Endothelial cell of umbilical vein (primary cell): ENCODE data around the gene MCF2. TPM values are rescaled to one million over a fixed set of nuclear protein-coding genes. Genes with fewer than 3 reads are reported as not detected.

Source experiments
- BruUV-seq: library from RNA; stranded (reverse); fragments of 400-500 nt; replicated peaks from 2 replicates; lab custom pipeline; 2021; lab: Mats Ljungman, UMichigan
- CTCF ChIA-PET: fragments of 300-600, 350-600 bp; sonication (Branson Sonifier 250); formaldehyde crosslinking; loops from one replicate; lab custom pipeline; 2021; ENCODE audit warnings: antibody characterized with exemption, inconsistent platforms; lab: Charles Lee
- POLR2A ChIA-PET: fragments of 300-600, 350-600 bp; sonication (Branson Sonifier 250); formaldehyde crosslinking; loops from one replicate; lab custom pipeline; 2021; ENCODE audit warnings: antibody characterized with exemption, inconsistent platforms; lab: Charles Lee
- DNase-seq: peaks from one replicate; pipeline ENCODE4 v3.0.0-alpha.2; 2011; ENCODE audit warnings: low read depth, low spot score
- FAIRE-seq: peaks from 2 replicates; lab custom pipeline; 2011; peaks lifted over from hg19 to GRCh38; lab: Jason Lieb, UNC
- H2AFZ ChIP-seq: 2 replicates; pipeline ENCODE4 v1.6.0; 2012; ENCODE audit warnings: low read depth, low read length, control low read depth, inconsistent platforms
- H3K27ac ChIP-seq: 2 replicates; pipeline ENCODE4 v1.5.1; 2011; ENCODE audit warnings: low read depth, mild to moderate bottlenecking, control low read depth, low read length, moderate library complexity; ENCODE audit not compliant: insufficient read depth
- H3K27me3 ChIP-seq, 2 experiments: 2 replicates each; pipeline versions ENCODE4 v1.6.0 to v1.6.1; 2011; ENCODE audit warnings: low read length in 2 of 2, mixed read lengths in 1 of 2; ENCODE audit not compliant: control insufficient read depth in 2 of 2, insufficient read depth in 2 of 2
- H3K36me3 ChIP-seq, 2 experiments: 2 replicates in 1 of 2; 3 replicates in 1 of 2; pipeline ENCODE4 v1.5.1; 2011; ENCODE audit warnings: low read length in 2 of 2, mild to moderate bottlenecking in 1 of 2, moderate library complexity in 1 of 2; ENCODE audit not compliant: control insufficient read depth in 2 of 2, insufficient read depth in 2 of 2; ENCODE audit errors: extremely low read depth in 1 of 2
- H3K4me1 ChIP-seq: 3 replicates; pipeline ENCODE4 v1.5.1; 2011; ENCODE audit warnings: mild to moderate bottlenecking, low read length; ENCODE audit not compliant: control insufficient read depth, insufficient read depth; ENCODE audit errors: extremely low read depth
- H3K4me2 ChIP-seq: 2 replicates; pipeline ENCODE4 v1.6.1; 2011; ENCODE audit warnings: low read length, control low read depth, mixed read lengths; ENCODE audit not compliant: insufficient read depth
- H3K4me3 ChIP-seq, 3 experiments: fragments of 200-600 bp in 1 of 3; sonication (generic), shearing (Covaris generic) in 1 of 3; replicated peaks in 1 of 3; 2 replicates each; pipeline ENCODE4 v1.5.1; 2011 to 2016; ENCODE audit warnings: control low read depth in 3 of 3, low read length in 3 of 3, mild to moderate bottlenecking in 2 of 3, inconsistent platforms in 1 of 3, low read depth in 1 of 3, moderate library complexity in 1 of 3; ENCODE audit not compliant: insufficient read depth in 1 of 3
- H3K79me2 ChIP-seq: 2 replicates; pipeline ENCODE4 v1.6.0; 2012; ENCODE audit warnings: low read length, inconsistent platforms; ENCODE audit not compliant: control insufficient read depth, insufficient read depth
- H3K9ac ChIP-seq: replicated peaks from 2 replicates; pipeline ENCODE3; 2011; ENCODE audit warnings: low read length, control low read depth; ENCODE audit not compliant: insufficient read depth; ENCODE audit errors: extremely low read depth
- H3K9me1 ChIP-seq: replicated peaks from 3 replicates; pipeline ENCODE4 v1.6.0; 2011; ENCODE audit warnings: mild to moderate bottlenecking, low read length; ENCODE audit not compliant: control insufficient read depth, insufficient read depth; ENCODE audit errors: extremely low read depth
- H3K9me3 ChIP-seq: replicated peaks from 2 replicates; pipeline ENCODE4 v1.5.1; 2012; ENCODE audit warnings: low read length, inconsistent platforms; ENCODE audit not compliant: control insufficient read depth, insufficient read depth
- H4K20me1 ChIP-seq: replicated peaks from 2 replicates; pipeline ENCODE3; 2011; ENCODE audit warnings: mild to moderate bottlenecking, low read length; ENCODE audit not compliant: control insufficient read depth, insufficient read depth; ENCODE audit errors: extremely low read depth
- EZH2 ChIP-seq: IDR thresholded peaks from 2 replicates; pipeline ENCODE4 v1.6.1; 2012; ENCODE audit warnings: borderline replicate concordance, low read depth, mild to moderate bottlenecking, moderate library complexity, low read length, inconsistent platforms; ENCODE audit not compliant: severe bottlenecking
- FOS ChIP-seq: IDR thresholded peaks from 2 replicates; pipeline ENCODE4 v1.6.1; 2011; ENCODE audit warnings: mild to moderate bottlenecking, low read length, moderate library complexity, borderline replicate concordance; ENCODE audit not compliant: insufficient read depth
- GATA2 ChIP-seq: IDR thresholded peaks from 2 replicates; pipeline ENCODE4 v1.7.0; 2011; ENCODE audit warnings: low read depth, mild to moderate bottlenecking, moderate library complexity, mixed read lengths, low read length; ENCODE audit not compliant: insufficient read length, insufficient read depth
- JUN ChIP-seq: IDR thresholded peaks from 2 replicates; pipeline ENCODE4 v1.6.1; 2011; ENCODE audit warnings: borderline replicate concordance, low read depth; ENCODE audit not compliant: insufficient read length, insufficient read depth
- MYC ChIP-seq: IDR thresholded peaks from one replicate; pipeline ENCODE4 v1.6.1; 2011; ENCODE audit warnings: mild to moderate bottlenecking, low read depth, low read length
- POLR2A ChIP-seq: IDR thresholded peaks from 2 replicates; pipeline ENCODE4 v1.6.1; 2012; ENCODE audit warnings: low read depth, mild to moderate bottlenecking, control low read depth, low read length
- POLR2AphosphoS5 ChIP-seq: IDR thresholded peaks from 2 replicates; pipeline ENCODE4 v1.6.1; 2012; ENCODE audit warnings: low read depth, mild to moderate bottlenecking, control low read depth, low read length, moderate library complexity; ENCODE audit not compliant: insufficient read depth
- dilution Hi-C: fragments of 300-500 bp; cut with MboI; formaldehyde crosslinking; loops from one replicate; pipeline ENCODE4 v1.15.0; 2019; ENCODE audit warnings: low sequenced_read_pairs; ENCODE audit not compliant: extremely low pct_ligation_motif_present
- intact Hi-C: fragments of 100-400 bp; cut with micrococcal nuclease; formaldehyde crosslinking; loops from one replicate; pipeline ENCODE4 v1.10.0; 2022
- polyA plus RNA-seq, 4 experiments: library from polyadenylated mRNA; depleted of rRNA in 3 of 4; stranded (reverse) in 3 of 4; unstranded in 1 of 4; fragments of >200 nt; gene quantifications; 2 replicates each; pipeline versions ENCODE4 v1.2.1 to v1.2.3, GENCODE V29; 2011 to 2012; ENCODE audit warnings: missing spikeins in 1 of 4
- total RNA-seq: library from RNA; stranded (reverse); gene quantifications from 2 replicates; pipeline ENCODE4 v1.2.3, GENCODE V29; 2021
- TF ChIP-seq, protein P1 (sequence below): IDR thresholded peaks from 2 replicates; pipeline ENCODE4 v1.6.1; 2011; ENCODE audit not compliant: insufficient read depth, insufficient read length
- TF ChIP-seq, protein P2 (sequence below), 2 donors: IDR thresholded peaks; 1 replicate in 1 of 2; 2 replicates in 1 of 2; pipeline ENCODE4 v1.5.1; 2011; ENCODE audit warnings: low read length in 2 of 2, mild to moderate bottlenecking in 2 of 2, moderate library complexity in 2 of 2, control low read depth in 1 of 2, inconsistent platforms in 1 of 2, low read depth in 1 of 2; ENCODE audit not compliant: insufficient read depth in 1 of 2; ENCODE audit errors: extremely low read depth in 1 of 2

MCF2 gene
- total and polyA plus RNA-seq, 2 donors (not counting 3 experiments of a cell fraction or from before 2014, with no cell fraction given) = 0.13 TPM; not detected in 1

DNA sequence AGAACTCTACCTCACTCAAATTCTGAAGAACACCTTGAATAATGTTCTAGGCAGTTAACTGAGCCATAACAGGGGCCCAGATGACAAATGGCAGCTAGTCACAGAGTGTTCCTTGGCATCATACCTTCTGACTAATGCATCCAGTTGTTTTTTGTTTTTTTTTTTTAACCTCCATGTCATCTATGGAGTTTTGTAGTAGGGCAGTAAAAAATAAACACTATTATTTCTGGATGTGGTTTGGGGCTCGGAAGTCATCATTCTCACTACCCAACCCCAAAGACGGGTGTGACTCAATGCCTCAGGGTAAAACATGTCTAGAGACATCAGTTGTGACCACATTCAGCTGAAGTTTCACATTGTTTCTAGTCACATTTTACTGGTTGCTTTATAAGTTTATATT is 31.2 kb upstream of the MCF2 start:
- dilution Hi-C loops = no loop called here
- no peak overlapping the region for H3K9ac ChIP-seq
- H3K9me1 ChIP-seq = no peaks in the 10 kb centered on the region
- FAIRE-seq (peak; percentile 94), DNase-seq (peak; percentile 44)
- no TSS peak for BruUV-seq
- no peaks in the 10 kb centered on the region for H3K79me2 ChIP-seq
- no peak for TF ChIP-seq GATA2
- peak; percentile 55 for TF ChIP-seq FOS
- TF ChIP-seq, protein P1, sequence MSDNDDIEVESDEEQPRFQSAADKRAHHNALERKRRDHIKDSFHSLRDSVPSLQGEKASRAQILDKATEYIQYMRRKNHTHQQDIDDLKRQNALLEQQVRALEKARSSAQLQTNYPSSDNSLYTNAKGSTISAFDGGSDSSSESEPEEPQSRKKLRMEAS = no peak
- TF ChIP-seq, protein P2, sequence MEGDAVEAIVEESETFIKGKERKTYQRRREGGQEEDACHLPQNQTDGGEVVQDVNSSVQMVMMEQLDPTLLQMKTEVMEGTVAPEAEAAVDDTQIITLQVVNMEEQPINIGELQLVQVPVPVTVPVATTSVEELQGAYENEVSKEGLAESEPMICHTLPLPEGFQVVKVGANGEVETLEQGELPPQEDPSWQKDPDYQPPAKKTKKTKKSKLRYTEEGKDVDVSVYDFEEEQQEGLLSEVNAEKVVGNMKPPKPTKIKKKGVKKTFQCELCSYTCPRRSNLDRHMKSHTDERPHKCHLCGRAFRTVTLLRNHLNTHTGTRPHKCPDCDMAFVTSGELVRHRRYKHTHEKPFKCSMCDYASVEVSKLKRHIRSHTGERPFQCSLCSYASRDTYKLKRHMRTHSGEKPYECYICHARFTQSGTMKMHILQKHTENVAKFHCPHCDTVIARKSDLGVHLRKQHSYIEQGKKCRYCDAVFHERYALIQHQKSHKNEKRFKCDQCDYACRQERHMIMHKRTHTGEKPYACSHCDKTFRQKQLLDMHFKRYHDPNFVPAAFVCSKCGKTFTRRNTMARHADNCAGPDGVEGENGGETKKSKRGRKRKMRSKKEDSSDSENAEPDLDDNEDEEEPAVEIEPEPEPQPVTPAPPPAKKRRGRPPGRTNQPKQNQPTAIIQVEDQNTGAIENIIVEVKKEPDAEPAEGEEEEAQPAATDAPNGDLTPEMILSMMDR (IDR thresholded peaks at IDR 0.05; ENCODE audit: extremely low read depth in 1 of 2, insufficient read depth in 1 of 2, low read depth in 1 of 2, low read length in 2 of 2) = no peak
- TF ChIP-seq POLR2A = no peak
- TF ChIP-seq MYC = no peak
- peak; percentile 40 for TF ChIP-seq POLR2AphosphoS5
- no peak for TF ChIP-seq JUN
- no peak for TF ChIP-seq EZH2
- intact Hi-C loops = loop anchor here (2.0 to 10.0 kb wide), 2 partner anchors 18 to 196 kb away; partner anchors contain the start of gene ATP11C
- no peaks in the 10 kb centered on the region for H3K36me3 ChIP-seq
- POLR2A ChIA-PET = no interaction called here
- CTCF ChIA-PET = interaction anchor here (1.3 kb wide), 1 partner anchor 11 kb away, joined by 3 read pairs; no protein-coding TSS in a partner anchor
- peaks cover 20% of the 10 kb centered on the region for H3K4me1 ChIP-seq
- H2AFZ ChIP-seq = no peak overlapping the region
- H3K9me3 ChIP-seq = no peaks in the 10 kb centered on the region
- H3K27ac ChIP-seq = peak overlapping the region; percentile 63
- H3K27me3 ChIP-seq = no peaks in the 10 kb centered on the region
- H3K4me2 ChIP-seq = peak overlapping the region; percentile 55
- H3K4me3 ChIP-seq = no peak overlapping the region
- H4K20me1 ChIP-seq = no peaks in the 10 kb centered on the region
